ENCODE measurements around the gene GPI.

- TF ChIP-seq POU2F2 (IDR thresholded peaks at IDR 0.05; ENCODE audit: low read depth, low read length) = no peak
- peak; percentile 75 for TF ChIP-seq POLR2AphosphoS5 (IDR thresholded peaks at IDR 0.05; ENCODE audit: low read depth, low read length)
- TF ChIP-seq PAX5 (IDR thresholded peaks at IDR 0.05; ENCODE audit: insufficient read depth, low read length, severe bottlenecking) = no peak
- no peak for TF ChIP-seq SPI1 (IDR thresholded peaks at IDR 0.05; ENCODE audit: low read depth, low read length)
- peak; percentile 73 for TF ChIP-seq POLR2A (IDR thresholded peaks at IDR 0.05; ENCODE audit: low read depth, low read length)
Observed at GRCh38 chr19:34364830-34365462, at the start of gene GPI.

Measured in GM12891 (cell line).